GM23338 (cell line): ENCODE results near the gene NDEL1. TPM values are rescaled to one million over a fixed set of nuclear protein-coding genes. Genes with fewer than 3 reads are reported as not detected.

Experiments
- ATAC-seq: fragments of 200-7000 bp; cut with Tn5 transposase; 3 replicates; pipeline ENCODE4 v1.9.1; 2020
- DNase-seq: peaks from one replicate; pipeline ENCODE4 v3.0.0-alpha.2; 2015; ENCODE audit warnings: low spot score
- H2AFZ ChIP-seq: fragments of 200-600 bp; sonication (generic); 2 replicates; pipeline ENCODE4 v1.8.0; 2016; ENCODE audit warnings: antibody characterized with exemption, mild to moderate bottlenecking, moderate library complexity
- H3F3A ChIP-seq: fragments of 200-600 bp; sonication (generic); replicated peaks from 2 replicates; pipeline ENCODE4 v1.8.0; 2017; ENCODE audit warnings: antibody characterized with exemption, mixed run types, low read depth
- H3K27ac ChIP-seq: fragments of 200-600 bp; sonication (generic); 2 replicates; pipeline ENCODE4 v1.6.1; 2016; ENCODE audit warnings: low read depth
- H3K27me3 ChIP-seq: fragments of 200-600 bp; sonication (generic); 2 replicates; pipeline ENCODE4 v1.8.0; 2016; ENCODE audit warnings: mild to moderate bottlenecking, mixed run types, moderate library complexity; ENCODE audit not compliant: insufficient read depth
- H3K36me3 ChIP-seq: fragments of 200-600 bp; sonication (generic); 2 replicates; pipeline ENCODE4 v1.8.0; 2016; ENCODE audit warnings: mild to moderate bottlenecking; ENCODE audit not compliant: insufficient read depth
- H3K4me1 ChIP-seq: fragments of 200-600 bp; sonication (generic); 2 replicates; pipeline ENCODE4 v1.8.0; 2016; ENCODE audit warnings: mild to moderate bottlenecking, moderate library complexity; ENCODE audit not compliant: insufficient read depth
- H3K4me2 ChIP-seq: fragments of 200-600 bp; sonication (generic); 2 replicates; pipeline ENCODE4 v1.7.1; 2017; ENCODE audit warnings: mixed run types
- H3K4me3 ChIP-seq: fragments of 200-600 bp; sonication (generic); 2 replicates; pipeline ENCODE4 v1.6.1; 2016; ENCODE audit warnings: mixed run types
- H3K79me2 ChIP-seq: fragments of 200-600 bp; sonication (generic); replicated peaks from 2 replicates; pipeline ENCODE4 v1.8.0; 2017; ENCODE audit warnings: mild to moderate bottlenecking; ENCODE audit not compliant: insufficient read depth
- H3K9me2 ChIP-seq: fragments of 200-600 bp; sonication (generic); 2 replicates; pipeline ENCODE4 v1.8.0; 2017; ENCODE audit not compliant: insufficient read depth
- H4K20me1 ChIP-seq: fragments of 200-600 bp; sonication (generic); replicated peaks from 2 replicates; pipeline ENCODE4 v1.8.0; 2017; ENCODE audit warnings: mild to moderate bottlenecking; ENCODE audit not compliant: insufficient read depth
- H3K27ac Mint-ChIP-seq: 2 replicates; pipeline ENCODE4 v1.8.0; 2020; ENCODE audit warnings: inconsistent platforms, mild to moderate bottlenecking, moderate library complexity, mixed read lengths
- H3K27me3 Mint-ChIP-seq: 3 replicates; pipeline ENCODE4 v1.8.0; 2022; ENCODE audit warnings: low read depth, mild to moderate bottlenecking, moderate library complexity, mixed read lengths, inconsistent platforms; ENCODE audit not compliant: insufficient read depth, poor library complexity
- H3K36me3 Mint-ChIP-seq: 3 replicates; pipeline ENCODE4 v1.8.0; 2021; ENCODE audit warnings: low read depth, mild to moderate bottlenecking, inconsistent platforms, moderate library complexity, mixed read lengths
- H3K4me1 Mint-ChIP-seq: 3 replicates; pipeline ENCODE4 v1.8.0; 2020; ENCODE audit warnings: mild to moderate bottlenecking, inconsistent platforms, mixed read lengths
- H3K4me3 Mint-ChIP-seq: 3 replicates; pipeline ENCODE4 v1.8.0; 2021; ENCODE audit warnings: moderate library complexity, mild to moderate bottlenecking, inconsistent platforms, mixed read lengths
- H3K9me3 Mint-ChIP-seq: 3 replicates; pipeline ENCODE4 v1.8.0; 2020; ENCODE audit warnings: moderate library complexity, mild to moderate bottlenecking, inconsistent platforms, mixed read lengths
- CREB1 ChIP-seq: fragments of 250-450 bp; sonication (Bioruptor Pico); IDR thresholded peaks from 2 replicates; pipeline ENCODE4 v1.5.0; 2020; ENCODE audit warnings: low read depth, mild to moderate bottlenecking, moderate library complexity
- EZH2 ChIP-seq: fragments of 200-600 bp; sonication (generic); IDR thresholded peaks from one replicate; pipeline ENCODE4 v1.8.0; 2017; ENCODE audit warnings: antibody characterized with exemption, mild to moderate bottlenecking, low read depth; ENCODE audit not compliant: unreplicated experiment
- EZH2phosphoT487 ChIP-seq: fragments of 200-600 bp; sonication (generic); IDR thresholded peaks from one replicate; pipeline ENCODE4 v1.8.1; 2018; ENCODE audit warnings: antibody characterized with exemption; ENCODE audit not compliant: unreplicated experiment
- JUNB ChIP-seq: IDR thresholded peaks from one replicate; pipeline ENCODE4 v1.6.1; 2016; ENCODE audit warnings: antibody characterized with exemption; ENCODE audit not compliant: unreplicated experiment
- NANOG ChIP-seq: IDR thresholded peaks from 2 replicates; pipeline ENCODE4 v1.6.1; 2016; ENCODE audit warnings: antibody characterized with exemption, borderline replicate concordance
- POLR2AphosphoS5 ChIP-seq: IDR thresholded peaks from 2 replicates; pipeline ENCODE4 v1.6.1; 2016; ENCODE audit warnings: antibody characterized with exemption, low read depth
- STAT1 ChIP-seq: IDR thresholded peaks from one replicate; pipeline ENCODE4 v1.6.1; 2016; ENCODE audit warnings: antibody characterized with exemption; ENCODE audit not compliant: unreplicated experiment
- ZNF114 ChIP-seq: fragments of 250-450 bp; sonication (Bioruptor Pico); IDR thresholded peaks from 2 replicates; pipeline ENCODE4 v1.5.0; 2020; ENCODE audit warnings: mild to moderate bottlenecking, moderate library complexity
- ZNF331 ChIP-seq: fragments of 250-450 bp; sonication (Bioruptor Pico); IDR thresholded peaks from 2 replicates; pipeline ENCODE4 v1.5.0; 2020; ENCODE audit warnings: low read depth, mild to moderate bottlenecking, moderate library complexity
- polyA plus RNA-seq: library from polyadenylated mRNA; unstranded; fragments of >200 nt; fragmentation: Nextera tagmentation; extraction: Ambion mirVana; gene quantifications from 2 replicates; pipeline ENCODE4 v1.2.1, GENCODE V29; 2016
- total RNA-seq: library from RNA; depleted of rRNA; stranded (reverse); fragments of >200 nt; shearing (Covaris generic); gene quantifications from 2 replicates; pipeline ENCODE4 v1.2.3, GENCODE V29; 2014
- TF ChIP-seq, protein P1 (sequence below): IDR thresholded peaks from one replicate; pipeline ENCODE4 v1.6.1; 2018; ENCODE audit warnings: antibody characterized with exemption; ENCODE audit not compliant: unreplicated experiment
- TF ChIP-seq, protein P2 (sequence below): IDR thresholded peaks from 2 replicates; pipeline ENCODE4 v1.6.1; 2016; ENCODE audit warnings: antibody characterized with exemption
- TF ChIP-seq, protein P3 (sequence below), 2 experiments: fragments of 200-600 bp in 1 of 2; sonication (generic) in 1 of 2; conservative IDR thresholded peaks; 2 replicates each; pipeline versions ENCODE4 v1.5.1 to v1.6.1; 2016 to 2017; ENCODE audit warnings: antibody characterized with exemption in 2 of 2, low read depth in 2 of 2, mild to moderate bottlenecking in 2 of 2, moderate library complexity in 1 of 2
- TF ChIP-seq, protein P4 (sequence below): fragments of 250-450 bp; sonication (Bioruptor Pico); IDR thresholded peaks from 2 replicates; pipeline ENCODE4 v1.5.0; 2020; ENCODE audit warnings: mild to moderate bottlenecking, moderate library complexity

The NDEL1 gene
- total and polyA plus RNA-seq, 2 experiments from 2014 or later: 21.2 to 26.0 TPM

- no peak for ATAC-seq
- Histone ChIP-seq H4K20me1 (peaks cover 8% of the 10 kb centered on the region), H3F3A (no peaks in the 10 kb centered on the region), H3K27ac (no peak overlapping the region), H3K36me3 (peaks cover 3% of the 10 kb centered on the region; the same call in 1 of the 2 replicates), H3K79me2 (no peaks in the 10 kb centered on the region), H3K4me2 (no peak overlapping the region), H3K9me2 (no peaks in the 10 kb centered on the region), H3K4me1 (peaks cover 6% of the 10 kb centered on the region; the same call in 1 of the 2 replicates), H3K27me3 (no peaks in the 10 kb centered on the region), H3K4me3 (no peak overlapping the region), H2AFZ (no peak overlapping the region)
- Mint-ChIP-seq H3K27ac (peak overlapping the region; percentile 73), H3K36me3 (peaks cover 17% of the 10 kb centered on the region; the same call in 2 of the 3 replicates), H3K4me3 (no peak overlapping the region), H3K9me3 (no peaks in the 10 kb centered on the region; the same call in 2 of the 3 replicates), H3K4me1 (peaks cover 7% of the 10 kb centered on the region; the same call in 2 of the 3 replicates), H3K27me3 (peaks cover 2% of the 10 kb centered on the region)
- TF ChIP-seq, protein P1, sequence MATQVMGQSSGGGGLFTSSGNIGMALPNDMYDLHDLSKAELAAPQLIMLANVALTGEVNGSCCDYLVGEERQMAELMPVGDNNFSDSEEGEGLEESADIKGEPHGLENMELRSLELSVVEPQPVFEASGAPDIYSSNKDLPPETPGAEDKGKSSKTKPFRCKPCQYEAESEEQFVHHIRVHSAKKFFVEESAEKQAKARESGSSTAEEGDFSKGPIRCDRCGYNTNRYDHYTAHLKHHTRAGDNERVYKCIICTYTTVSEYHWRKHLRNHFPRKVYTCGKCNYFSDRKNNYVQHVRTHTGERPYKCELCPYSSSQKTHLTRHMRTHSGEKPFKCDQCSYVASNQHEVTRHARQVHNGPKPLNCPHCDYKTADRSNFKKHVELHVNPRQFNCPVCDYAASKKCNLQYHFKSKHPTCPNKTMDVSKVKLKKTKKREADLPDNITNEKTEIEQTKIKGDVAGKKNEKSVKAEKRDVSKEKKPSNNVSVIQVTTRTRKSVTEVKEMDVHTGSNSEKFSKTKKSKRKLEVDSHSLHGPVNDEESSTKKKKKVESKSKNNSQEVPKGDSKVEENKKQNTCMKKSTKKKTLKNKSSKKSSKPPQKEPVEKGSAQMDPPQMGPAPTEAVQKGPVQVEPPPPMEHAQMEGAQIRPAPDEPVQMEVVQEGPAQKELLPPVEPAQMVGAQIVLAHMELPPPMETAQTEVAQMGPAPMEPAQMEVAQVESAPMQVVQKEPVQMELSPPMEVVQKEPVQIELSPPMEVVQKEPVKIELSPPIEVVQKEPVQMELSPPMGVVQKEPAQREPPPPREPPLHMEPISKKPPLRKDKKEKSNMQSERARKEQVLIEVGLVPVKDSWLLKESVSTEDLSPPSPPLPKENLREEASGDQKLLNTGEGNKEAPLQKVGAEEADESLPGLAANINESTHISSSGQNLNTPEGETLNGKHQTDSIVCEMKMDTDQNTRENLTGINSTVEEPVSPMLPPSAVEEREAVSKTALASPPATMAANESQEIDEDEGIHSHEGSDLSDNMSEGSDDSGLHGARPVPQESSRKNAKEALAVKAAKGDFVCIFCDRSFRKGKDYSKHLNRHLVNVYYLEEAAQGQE: no peak
- TF ChIP-seq ZNF331 (CRISPR knock-in tag) (no peak), POLR2AphosphoS5 (no peak), NANOG (no peak), EZH2 (no peak), JUNB (no peak), CREB1 (CRISPR knock-in tag) (no peak), EZH2phosphoT487 (no peak), STAT1 (no peak), ZNF114 (CRISPR knock-in tag) (no peak)
- TF ChIP-seq, protein P2, sequence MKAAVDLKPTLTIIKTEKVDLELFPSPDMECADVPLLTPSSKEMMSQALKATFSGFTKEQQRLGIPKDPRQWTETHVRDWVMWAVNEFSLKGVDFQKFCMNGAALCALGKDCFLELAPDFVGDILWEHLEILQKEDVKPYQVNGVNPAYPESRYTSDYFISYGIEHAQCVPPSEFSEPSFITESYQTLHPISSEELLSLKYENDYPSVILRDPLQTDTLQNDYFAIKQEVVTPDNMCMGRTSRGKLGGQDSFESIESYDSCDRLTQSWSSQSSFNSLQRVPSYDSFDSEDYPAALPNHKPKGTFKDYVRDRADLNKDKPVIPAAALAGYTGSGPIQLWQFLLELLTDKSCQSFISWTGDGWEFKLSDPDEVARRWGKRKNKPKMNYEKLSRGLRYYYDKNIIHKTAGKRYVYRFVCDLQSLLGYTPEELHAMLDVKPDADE: no peak
- TF ChIP-seq, protein P3, sequence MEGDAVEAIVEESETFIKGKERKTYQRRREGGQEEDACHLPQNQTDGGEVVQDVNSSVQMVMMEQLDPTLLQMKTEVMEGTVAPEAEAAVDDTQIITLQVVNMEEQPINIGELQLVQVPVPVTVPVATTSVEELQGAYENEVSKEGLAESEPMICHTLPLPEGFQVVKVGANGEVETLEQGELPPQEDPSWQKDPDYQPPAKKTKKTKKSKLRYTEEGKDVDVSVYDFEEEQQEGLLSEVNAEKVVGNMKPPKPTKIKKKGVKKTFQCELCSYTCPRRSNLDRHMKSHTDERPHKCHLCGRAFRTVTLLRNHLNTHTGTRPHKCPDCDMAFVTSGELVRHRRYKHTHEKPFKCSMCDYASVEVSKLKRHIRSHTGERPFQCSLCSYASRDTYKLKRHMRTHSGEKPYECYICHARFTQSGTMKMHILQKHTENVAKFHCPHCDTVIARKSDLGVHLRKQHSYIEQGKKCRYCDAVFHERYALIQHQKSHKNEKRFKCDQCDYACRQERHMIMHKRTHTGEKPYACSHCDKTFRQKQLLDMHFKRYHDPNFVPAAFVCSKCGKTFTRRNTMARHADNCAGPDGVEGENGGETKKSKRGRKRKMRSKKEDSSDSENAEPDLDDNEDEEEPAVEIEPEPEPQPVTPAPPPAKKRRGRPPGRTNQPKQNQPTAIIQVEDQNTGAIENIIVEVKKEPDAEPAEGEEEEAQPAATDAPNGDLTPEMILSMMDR (conservative IDR thresholded peaks at IDR 0.05; ENCODE audit: low read depth in 2 of 2): no peak
- TF ChIP-seq, protein P4, sequence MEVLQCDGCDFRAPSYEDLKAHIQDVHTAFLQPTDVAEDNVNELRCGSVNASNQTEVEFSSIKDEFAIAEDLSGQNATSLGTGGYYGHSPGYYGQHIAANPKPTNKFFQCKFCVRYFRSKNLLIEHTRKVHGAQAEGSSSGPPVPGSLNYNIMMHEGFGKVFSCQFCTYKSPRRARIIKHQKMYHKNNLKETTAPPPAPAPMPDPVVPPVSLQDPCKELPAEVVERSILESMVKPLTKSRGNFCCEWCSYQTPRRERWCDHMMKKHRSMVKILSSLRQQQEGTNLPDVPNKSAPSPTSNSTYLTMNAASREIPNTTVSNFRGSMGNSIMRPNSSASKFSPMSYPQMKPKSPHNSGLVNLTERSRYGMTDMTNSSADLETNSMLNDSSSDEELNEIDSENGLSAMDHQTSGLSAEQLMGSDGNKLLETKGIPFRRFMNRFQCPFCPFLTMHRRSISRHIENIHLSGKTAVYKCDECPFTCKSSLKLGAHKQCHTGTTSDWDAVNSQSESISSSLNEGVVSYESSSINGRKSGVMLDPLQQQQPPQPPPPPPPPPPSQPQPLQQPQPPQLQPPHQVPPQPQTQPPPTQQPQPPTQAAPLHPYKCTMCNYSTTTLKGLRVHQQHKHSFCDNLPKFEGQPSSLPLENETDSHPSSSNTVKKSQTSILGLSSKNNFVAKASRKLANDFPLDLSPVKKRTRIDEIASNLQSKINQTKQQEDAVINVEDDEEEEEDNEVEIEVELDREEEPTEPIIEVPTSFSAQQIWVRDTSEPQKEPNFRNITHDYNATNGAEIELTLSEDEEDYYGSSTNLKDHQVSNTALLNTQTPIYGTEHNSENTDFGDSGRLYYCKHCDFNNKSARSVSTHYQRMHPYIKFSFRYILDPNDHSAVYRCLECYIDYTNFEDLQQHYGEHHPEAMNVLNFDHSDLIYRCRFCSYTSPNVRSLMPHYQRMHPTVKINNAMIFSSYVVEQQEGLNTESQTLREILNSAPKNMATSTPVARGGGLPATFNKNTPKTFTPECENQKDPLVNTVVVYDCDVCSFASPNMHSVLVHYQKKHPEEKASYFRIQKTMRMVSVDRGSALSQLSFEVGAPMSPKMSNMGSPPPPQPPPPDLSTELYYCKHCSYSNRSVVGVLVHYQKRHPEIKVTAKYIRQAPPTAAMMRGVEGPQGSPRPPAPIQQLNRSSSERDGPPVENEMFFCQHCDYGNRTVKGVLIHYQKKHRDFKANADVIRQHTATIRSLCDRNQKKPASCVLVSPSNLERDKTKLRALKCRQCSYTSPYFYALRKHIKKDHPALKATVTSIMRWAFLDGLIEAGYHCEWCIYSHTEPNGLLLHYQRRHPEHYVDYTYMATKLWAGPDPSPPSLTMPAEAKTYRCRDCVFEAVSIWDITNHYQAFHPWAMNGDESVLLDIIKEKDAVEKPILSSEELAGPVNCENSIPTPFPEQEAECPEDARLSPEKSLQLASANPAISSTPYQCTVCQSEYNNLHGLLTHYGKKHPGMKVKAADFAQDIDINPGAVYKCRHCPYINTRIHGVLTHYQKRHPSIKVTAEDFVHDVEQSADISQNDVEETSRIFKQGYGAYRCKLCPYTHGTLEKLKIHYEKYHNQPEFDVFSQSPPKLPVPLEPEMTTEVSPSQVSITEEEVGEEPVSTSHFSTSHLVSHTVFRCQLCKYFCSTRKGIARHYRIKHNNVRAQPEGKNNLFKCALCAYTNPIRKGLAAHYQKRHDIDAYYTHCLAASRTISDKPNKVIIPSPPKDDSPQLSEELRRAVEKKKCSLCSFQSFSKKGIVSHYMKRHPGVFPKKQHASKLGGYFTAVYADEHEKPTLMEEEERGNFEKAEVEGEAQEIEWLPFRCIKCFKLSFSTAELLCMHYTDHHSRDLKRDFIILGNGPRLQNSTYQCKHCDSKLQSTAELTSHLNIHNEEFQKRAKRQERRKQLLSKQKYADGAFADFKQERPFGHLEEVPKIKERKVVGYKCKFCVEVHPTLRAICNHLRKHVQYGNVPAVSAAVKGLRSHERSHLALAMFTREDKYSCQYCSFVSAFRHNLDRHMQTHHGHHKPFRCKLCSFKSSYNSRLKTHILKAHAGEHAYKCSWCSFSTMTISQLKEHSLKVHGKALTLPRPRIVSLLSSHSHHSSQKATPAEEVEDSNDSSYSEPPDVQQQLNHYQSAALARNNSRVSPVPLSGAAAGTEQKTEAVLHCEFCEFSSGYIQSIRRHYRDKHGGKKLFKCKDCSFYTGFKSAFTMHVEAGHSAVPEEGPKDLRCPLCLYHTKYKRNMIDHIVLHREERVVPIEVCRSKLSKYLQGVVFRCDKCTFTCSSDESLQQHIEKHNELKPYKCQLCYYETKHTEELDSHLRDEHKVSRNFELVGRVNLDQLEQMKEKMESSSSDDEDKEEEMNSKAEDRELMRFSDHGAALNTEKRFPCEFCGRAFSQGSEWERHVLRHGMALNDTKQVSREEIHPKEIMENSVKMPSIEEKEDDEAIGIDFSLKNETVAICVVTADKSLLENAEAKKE (CRISPR knock-in tag): no peak
- no peak for DNase-seq
Observed at GRCh38 chr17:8464941-8465340, 29.3 kb downstream of the NDEL1 start.
